GM12801 (cell line): ENCODE data around the gene AUTS2.

Source experiments
- CTCF ChIP-seq: IDR thresholded peaks from one replicate; pipeline ENCODE4 v1.5.1; 2011; ENCODE audit warnings: control low read depth; ENCODE audit not compliant: insufficient read length; ENCODE audit errors: extremely low read depth

The AUTS2 gene

GRCh38 chr7:70341446-70341845, 743.2 kb downstream of the AUTS2 start:
- no peak for TF ChIP-seq CTCF

GRCh38 chr7:70343519-70343918, 745.2 kb downstream of the AUTS2 start:
- no peak for TF ChIP-seq CTCF

- TF ChIP-seq CTCF: no peak
Observed at GRCh38 chr7:70344726-70345125, 746.5 kb downstream of the AUTS2 start.

GRCh38 chr7:70346844-70347462, 748.7 kb downstream of the AUTS2 start:
- no peak for TF ChIP-seq CTCF

GRCh38 chr7:70347463-70348254, 749.4 kb downstream of the AUTS2 start:
- no peak for TF ChIP-seq CTCF

- TF ChIP-seq CTCF: no peak
Observed at GRCh38 chr7:70349031-70349430, 750.8 kb downstream of the AUTS2 start.

- TF ChIP-seq CTCF: no peak
Observed at GRCh38 chr7:70349819-70350218, 751.5 kb downstream of the AUTS2 start.
